PC-3 (cell line): ENCODE measurements around the gene AXIN2. TPM values are rescaled to one million over a fixed set of nuclear protein-coding genes. Genes with fewer than 3 reads are reported as not detected.
"Not testable (repeated sequence)": the region's sequence is repeated elsewhere in the genome, so short reads cannot be mapped to it uniquely, and the experiment has no call there.

Experiments used
- ATAC-seq: fragments of 200-7000 bp; cut with Tn5 transposase; 2 replicates; pipeline ENCODE4 v1.9.1; 2020; ENCODE audit warnings: mild to moderate bottlenecking, moderate library complexity
- BruUV-seq: library from RNA; stranded (reverse); fragments of 400-500 nt; replicated peaks from 2 replicates; lab custom pipeline; 2021; lab: Mats Ljungman, UMichigan
- CTCF ChIA-PET: fragments of 300-600 bp; sonication (Branson Sonifier 250); formaldehyde crosslinking; loops from one replicate; lab custom pipeline; 2022; ENCODE audit warnings: antibody characterized with exemption; lab: Charles Lee
- POLR2A ChIA-PET: fragments of 300-600 bp; sonication (Branson Sonifier 250); formaldehyde crosslinking; loops from one replicate; lab custom pipeline; 2022; ENCODE audit warnings: antibody characterized with exemption; ENCODE audit not compliant: unreplicated experiment; lab: Charles Lee
- DNase-seq: peaks from one replicate; pipeline ENCODE4 v3.0.0-alpha.2; 2015
- H2AFZ ChIP-seq: fragments of 300-600 bp; sonication (generic); 2 replicates; pipeline ENCODE4 v1.6.0; 2016; ENCODE audit warnings: antibody characterized with exemption, low read length
- H3F3A ChIP-seq: fragments of 300-600 bp; sonication (generic); one replicate; pipeline ENCODE4 v1.6.0; 2017; ENCODE audit warnings: antibody characterized with exemption, low read length, control low read depth, mild to moderate bottlenecking; ENCODE audit not compliant: unreplicated experiment
- H3K27ac ChIP-seq: fragments of 300-600 bp; sonication (generic); 2 replicates; pipeline ENCODE4 v1.5.1; 2016; ENCODE audit warnings: mild to moderate bottlenecking, low read length
- H3K27me3 ChIP-seq: fragments of 300-600 bp; sonication (generic); 2 replicates; pipeline ENCODE4 v1.6.1; 2016; ENCODE audit warnings: low read length, mixed read lengths
- H3K36me3 ChIP-seq: fragments of 300-600 bp; sonication (generic); 2 replicates; pipeline ENCODE4 v1.6.1; 2016; ENCODE audit warnings: low read depth, mixed run types, low read length, mixed read lengths
- H3K4me1 ChIP-seq: fragments of 300-600 bp; sonication (generic); 2 replicates; pipeline ENCODE4 v1.5.1; 2016; ENCODE audit warnings: low read length; ENCODE audit not compliant: insufficient read depth
- H3K4me2 ChIP-seq: fragments of 300-600 bp; sonication (generic); 2 replicates; pipeline ENCODE4 v1.6.0; 2016; ENCODE audit warnings: low read length
- H3K4me3 ChIP-seq: fragments of 300-600 bp; sonication (generic); 2 replicates; pipeline ENCODE4 v1.5.1; 2016; ENCODE audit warnings: mild to moderate bottlenecking, low read length, mixed read lengths
- H3K79me2 ChIP-seq: fragments of 300-600 bp; sonication (generic); 2 replicates; pipeline ENCODE4 v1.6.1; 2017; ENCODE audit warnings: low read length, mixed read lengths
- H3K9ac ChIP-seq: fragments of 300-600 bp; sonication (generic); 2 replicates; pipeline ENCODE4 v1.6.0; 2016; ENCODE audit warnings: mild to moderate bottlenecking, low read length
- H3K9me2 ChIP-seq: fragments of 300-600 bp; sonication (generic); replicated peaks from 2 replicates; pipeline ENCODE4 v1.6.1; 2016; ENCODE audit warnings: mixed run types, low read length, mixed read lengths
- H3K9me3 ChIP-seq: fragments of 300-600 bp; sonication (generic); 2 replicates; pipeline ENCODE4 v1.6.1; 2016; ENCODE audit warnings: low read length, mixed read lengths
- H4K20me1 ChIP-seq: fragments of 300-600 bp; sonication (generic); 2 replicates; pipeline ENCODE4 v1.6.1; 2016; ENCODE audit warnings: low read length, mixed read lengths
- CTCF ChIP-seq: fragments of 300-600 bp; sonication (generic); conservative IDR thresholded peaks from 2 replicates; pipeline ENCODE4 v1.5.1; 2017; ENCODE audit warnings: antibody characterized with exemption, low read depth, mild to moderate bottlenecking, low read length
- EZH2 ChIP-seq: fragments of 300-600 bp; sonication (generic); IDR thresholded peaks from one replicate; pipeline ENCODE4 v1.6.1; 2017; ENCODE audit warnings: antibody characterized with exemption, mild to moderate bottlenecking, low read length; ENCODE audit not compliant: unreplicated experiment
- EZH2phosphoT487 ChIP-seq: fragments of 300-600 bp; sonication (generic); IDR thresholded peaks from 2 replicates; pipeline ENCODE4 v1.6.1; 2018; ENCODE audit warnings: mild to moderate bottlenecking, antibody characterized with exemption, low read length, borderline replicate concordance
- intact Hi-C: fragments of 100-400 bp; cut with micrococcal nuclease; formaldehyde crosslinking; loops from 2 replicates; pipeline ENCODE4 v1.9.0; 2023
- total RNA-seq: library from RNA; depleted of rRNA; stranded (reverse); fragments of >200 nt; gene quantifications from 2 replicates; pipeline ENCODE4 v1.2.3, GENCODE V29; 2014

AXIN2 gene
- total RNA-seq, 1 experiment from 2014 or later: 2.0 TPM

- H4K20me1 ChIP-seq: no peaks in the 10 kb centered on the region
- no peaks in the 10 kb centered on the region for H3K36me3 ChIP-seq
- BruUV-seq: no TSS peak
- H3F3A ChIP-seq: no peaks in the 10 kb centered on the region
- no peaks in the 10 kb centered on the region for H3K79me2 ChIP-seq
- H3K9me3 ChIP-seq: no peaks in the 10 kb centered on the region
- DNase-seq: no peak
- CTCF ChIA-PET: interaction anchor here (0.6 kb wide), 1 partner anchor 107 kb away, joined by 3 read pairs; no protein-coding TSS in a partner anchor
- no peaks in the 10 kb centered on the region for H3K9me2 ChIP-seq
- H3K4me3 ChIP-seq: no peak overlapping the region
- H3K27me3 ChIP-seq: no peaks in the 10 kb centered on the region
- intact Hi-C loops: no loop called here
- no peak for TF ChIP-seq EZH2
- no peak for TF ChIP-seq CTCF
- TF ChIP-seq EZH2phosphoT487: no peak
- no peak overlapping the region for H3K9ac ChIP-seq
- POLR2A ChIA-PET: no interaction called here
- H2AFZ ChIP-seq: no peak overlapping the region
- no peak for ATAC-seq
- no peak overlapping the region for H3K4me2 ChIP-seq
- no peak overlapping the region for H3K27ac ChIP-seq
- H3K4me1 ChIP-seq: peaks cover 11% of the 10 kb centered on the region
These were observed 33.4 kb downstream of the AXIN2 start for GRCh38 chr17:65527857-65528591.

- Histone ChIP-seq H3K4me3 (no peak overlapping the region), H3K9me2 (no peaks in the 10 kb centered on the region), H3K4me1 (peaks cover 11% of the 10 kb centered on the region), H3K27ac (no peak overlapping the region), H3K36me3 (no peaks in the 10 kb centered on the region), H2AFZ (no peak overlapping the region), H3F3A (no peaks in the 10 kb centered on the region), H3K27me3 (no peaks in the 10 kb centered on the region), H3K79me2 (no peaks in the 10 kb centered on the region), H3K9ac (no peak overlapping the region), H3K9me3 (no peaks in the 10 kb centered on the region), H4K20me1 (no peaks in the 10 kb centered on the region), H3K4me2 (no peak overlapping the region)
- no TSS peak for BruUV-seq
- no peak for DNase-seq
- intact Hi-C loops: no loop called here
- TF ChIP-seq EZH2 (no peak), CTCF (no peak), EZH2phosphoT487 (no peak)
- no peak for ATAC-seq
- ChIA-PET POLR2A (no interaction called here), CTCF (interaction anchor here (0.6 kb wide), 1 partner anchor 106 kb away, joined by 3 read pairs; no protein-coding TSS in a partner anchor)
These were observed 34.1 kb downstream of the AXIN2 start for GRCh38 chr17:65527381-65527780.

GRCh38 chr17:65526854-65527253, 34.6 kb downstream of the AXIN2 start:
- POLR2A ChIA-PET, H3K27me3 ChIP-seq, H3K79me2 ChIP-seq, H3F3A ChIP-seq, H3K9me3 ChIP-seq, H3K27ac ChIP-seq, H3K4me2 ChIP-seq, H3K9me2 ChIP-seq, BruUV-seq, H3K9ac ChIP-seq, H2AFZ ChIP-seq, H4K20me1 ChIP-seq, H3K4me3 ChIP-seq, DNase-seq, CTCF ChIA-PET, H3K36me3 ChIP-seq, intact Hi-C loops, ATAC-seq: not testable (repeated sequence)
- peaks cover 11% of the 10 kb centered on the region for H3K4me1 ChIP-seq
